GM13977 (cell line): Measurements from ENCODE around the gene STXBP4.
"Not testable (repeated sequence)": the region's sequence is repeated elsewhere in the genome, so short reads cannot be mapped to it uniquely, and the experiment has no call there.

Experiments
- DNase-seq: peaks from one replicate; pipeline ENCODE4 v3.0.0; 2012; ENCODE audit warnings: low spot score
- CTCF ChIP-seq: IDR thresholded peaks from 2 replicates; pipeline ENCODE4 v1.5.1; 2012; ENCODE audit warnings: mild to moderate bottlenecking, control low read depth; ENCODE audit not compliant: insufficient read depth; ENCODE audit errors: extremely low read depth, missing control alignments
- in situ Hi-C: fragments of 300-500 bp; cut with MboI; formaldehyde crosslinking; loops from one replicate; pipeline ENCODE4 v1.12.0; 2022; ENCODE audit warnings: low sequenced_read_pairs, low pct_unique_long_range_greater_than_20kb, mixed read lengths, inconsistent platforms; ENCODE audit not compliant: unreplicated experiment

The STXBP4 gene

GRCh38 chr17:55067697-55068439 is 99.3 kb downstream of the STXBP4 start:
- no peak for DNase-seq
- no peak for TF ChIP-seq CTCF
- in situ Hi-C loops, result no loop called here

GRCh38 chr17:55068862-55069811 is 100.6 kb downstream of the STXBP4 start:
- in situ Hi-C loops, result no loop called here
- no peak for DNase-seq
- no peak for TF ChIP-seq CTCF

- in situ Hi-C loops, result no loop called here
- TF ChIP-seq CTCF, result no peak
- DNase-seq, result no peak
Measured at GRCh38 chr17:55069983-55070529, 101.5 kb downstream of the STXBP4 start.

GRCh38 chr17:55072898-55073297 is 104.3 kb downstream of the STXBP4 start:
- no peak for TF ChIP-seq CTCF
- no peak for DNase-seq
- in situ Hi-C loops, result no loop called here

- in situ Hi-C loops, DNase-seq: not testable (repeated sequence)
Measured at GRCh38 chr17:55073467-55073866, 104.9 kb downstream of the STXBP4 start.

GRCh38 chr17:55081559-55081958 is 113.0 kb downstream of the STXBP4 start:
- in situ Hi-C loops, result no loop called here
- DNase-seq, result no peak
- TF ChIP-seq CTCF, result no peak
